Measurements from ENCODE around the gene TRIM41. TPM values are rescaled to one million over a fixed set of nuclear protein-coding genes. Genes with fewer than 3 reads are reported as not detected.
A peak's percentile ranks its signal among the peaks of the same experiment; 100 is the strongest.

The TRIM41 gene
- total and polyA plus RNA-seq, 2 of the 13 experiments (the other 11 are each of a cell fraction or from before 2014, with no cell fraction given), result 10.2 to 16.7 TPM

DNA sequence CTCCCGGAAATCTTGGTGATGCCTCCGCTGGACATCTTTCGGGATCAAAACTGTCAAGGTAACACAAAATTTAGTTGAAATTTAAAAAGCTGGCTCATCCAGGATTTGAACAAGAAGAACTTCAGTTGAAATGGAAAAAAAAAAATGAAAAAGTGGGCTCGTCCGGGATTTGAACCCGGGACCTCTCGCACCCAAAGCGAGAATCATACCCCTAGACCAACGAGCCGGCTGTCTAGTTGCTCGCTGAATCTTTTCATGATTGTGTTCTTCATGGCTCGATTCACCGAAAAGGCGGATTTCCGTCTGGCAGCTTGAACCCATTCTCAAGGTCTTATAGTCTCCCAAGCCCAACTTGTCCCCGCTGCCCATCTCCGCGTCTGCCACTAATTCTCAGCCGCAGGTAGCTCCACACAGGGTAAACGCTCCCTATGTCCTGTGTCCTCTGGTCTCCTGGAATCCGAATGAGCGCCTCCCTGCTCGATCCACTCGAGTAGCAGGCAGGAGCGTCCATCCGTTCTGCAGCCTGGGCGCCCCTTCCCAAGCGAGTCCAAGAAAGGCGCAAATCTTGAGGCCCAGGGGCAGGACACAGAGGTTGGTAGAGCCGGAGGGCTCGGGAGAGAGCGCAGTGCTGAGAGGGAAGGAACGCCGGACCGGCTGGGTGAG is 34.2 kb upstream of the TRIM41 start (continued):
- TF ChIP-seq GTF2F1 (IDR thresholded peaks at IDR 0.05; ENCODE audit: low read length), result 0 out of 2 replicates have a peak, but pooled peaks have one; percentile 1
- TF ChIP-seq, protein P1, sequence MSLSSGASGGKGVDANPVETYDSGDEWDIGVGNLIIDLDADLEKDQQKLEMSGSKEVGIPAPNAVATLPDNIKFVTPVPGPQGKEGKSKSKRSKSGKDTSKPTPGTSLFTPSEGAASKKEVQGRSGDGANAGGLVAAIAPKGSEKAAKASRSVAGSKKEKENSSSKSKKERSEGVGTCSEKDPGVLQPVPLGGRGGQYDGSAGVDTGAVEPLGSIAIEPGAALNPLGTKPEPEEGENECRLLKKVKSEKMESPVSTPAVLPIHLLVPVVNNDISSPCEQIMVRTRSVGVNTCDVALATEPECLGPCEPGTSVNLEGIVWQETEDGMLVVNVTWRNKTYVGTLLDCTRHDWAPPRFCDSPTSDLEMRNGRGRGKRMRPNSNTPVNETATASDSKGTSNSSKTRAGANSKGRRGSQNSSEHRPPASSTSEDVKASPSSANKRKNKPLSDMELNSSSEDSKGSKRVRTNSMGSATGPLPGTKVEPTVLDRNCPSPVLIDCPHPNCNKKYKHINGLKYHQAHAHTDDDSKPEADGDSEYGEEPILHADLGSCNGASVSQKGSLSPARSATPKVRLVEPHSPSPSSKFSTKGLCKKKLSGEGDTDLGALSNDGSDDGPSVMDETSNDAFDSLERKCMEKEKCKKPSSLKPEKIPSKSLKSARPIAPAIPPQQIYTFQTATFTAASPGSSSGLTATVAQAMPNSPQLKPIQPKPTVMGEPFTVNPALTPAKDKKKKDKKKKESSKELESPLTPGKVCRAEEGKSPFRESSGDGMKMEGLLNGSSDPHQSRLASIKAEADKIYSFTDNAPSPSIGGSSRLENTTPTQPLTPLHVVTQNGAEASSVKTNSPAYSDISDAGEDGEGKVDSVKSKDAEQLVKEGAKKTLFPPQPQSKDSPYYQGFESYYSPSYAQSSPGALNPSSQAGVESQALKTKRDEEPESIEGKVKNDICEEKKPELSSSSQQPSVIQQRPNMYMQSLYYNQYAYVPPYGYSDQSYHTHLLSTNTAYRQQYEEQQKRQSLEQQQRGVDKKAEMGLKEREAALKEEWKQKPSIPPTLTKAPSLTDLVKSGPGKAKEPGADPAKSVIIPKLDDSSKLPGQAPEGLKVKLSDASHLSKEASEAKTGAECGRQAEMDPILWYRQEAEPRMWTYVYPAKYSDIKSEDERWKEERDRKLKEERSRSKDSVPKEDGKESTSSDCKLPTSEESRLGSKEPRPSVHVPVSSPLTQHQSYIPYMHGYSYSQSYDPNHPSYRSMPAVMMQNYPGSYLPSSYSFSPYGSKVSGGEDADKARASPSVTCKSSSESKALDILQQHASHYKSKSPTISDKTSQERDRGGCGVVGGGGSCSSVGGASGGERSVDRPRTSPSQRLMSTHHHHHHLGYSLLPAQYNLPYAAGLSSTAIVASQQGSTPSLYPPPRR (CRISPR knock-in tag; IDR thresholded peaks at IDR 0.05; ENCODE audit: borderline replicate concordance), result 0 out of 2 replicates have a peak, but pooled peaks have one; percentile 26
- TF ChIP-seq PHF8 (CRISPR knock-in tag; IDR thresholded peaks at IDR 0.05), result peak; percentile 41
- TF ChIP-seq, protein P2, sequence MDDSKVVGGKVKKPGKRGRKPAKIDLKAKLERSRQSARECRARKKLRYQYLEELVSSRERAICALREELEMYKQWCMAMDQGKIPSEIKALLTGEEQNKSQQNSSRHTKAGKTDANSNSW (CRISPR knock-in tag; IDR thresholded peaks at IDR 0.05; ENCODE audit: borderline replicate concordance), result no peak
- TF ChIP-seq IRX3 (CRISPR knock-in tag; IDR thresholded peaks at IDR 0.05; ENCODE audit: borderline replicate concordance, low read depth), result no peak
- 0 out of 2 replicates have a peak, but pooled peaks have one; percentile 36 for TF ChIP-seq FLYWCH1 (CRISPR knock-in tag; IDR thresholded peaks at IDR 0.05)
- no peak for TF ChIP-seq ZNF234 (CRISPR knock-in tag; conservative IDR thresholded peaks at IDR 0.05)
- TF ChIP-seq, protein P3, sequence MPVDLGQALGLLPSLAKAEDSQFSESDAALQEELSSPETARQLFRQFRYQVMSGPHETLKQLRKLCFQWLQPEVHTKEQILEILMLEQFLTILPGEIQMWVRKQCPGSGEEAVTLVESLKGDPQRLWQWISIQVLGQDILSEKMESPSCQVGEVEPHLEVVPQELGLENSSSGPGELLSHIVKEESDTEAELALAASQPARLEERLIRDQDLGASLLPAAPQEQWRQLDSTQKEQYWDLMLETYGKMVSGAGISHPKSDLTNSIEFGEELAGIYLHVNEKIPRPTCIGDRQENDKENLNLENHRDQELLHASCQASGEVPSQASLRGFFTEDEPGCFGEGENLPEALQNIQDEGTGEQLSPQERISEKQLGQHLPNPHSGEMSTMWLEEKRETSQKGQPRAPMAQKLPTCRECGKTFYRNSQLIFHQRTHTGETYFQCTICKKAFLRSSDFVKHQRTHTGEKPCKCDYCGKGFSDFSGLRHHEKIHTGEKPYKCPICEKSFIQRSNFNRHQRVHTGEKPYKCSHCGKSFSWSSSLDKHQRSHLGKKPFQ (CRISPR knock-in tag; IDR thresholded peaks at IDR 0.05; ENCODE audit: insufficient replicate concordance), result peak; percentile 9
- TF ChIP-seq ZNF34 (CRISPR knock-in tag; IDR thresholded peaks at IDR 0.05; ENCODE audit: borderline replicate concordance), result peak; percentile 67; the same call in 1 of the 2 replicates
- no peak for TF ChIP-seq ZSCAN21 (CRISPR knock-in tag; IDR thresholded peaks at IDR 0.05; ENCODE audit: borderline replicate concordance)
- no peak for TF ChIP-seq LCORL (IDR thresholded peaks at IDR 0.05)
- no peak for TF ChIP-seq LCORL (CRISPR knock-in tag; IDR thresholded peaks at IDR 0.05)
- 0 out of 2 replicates have a peak, but pooled peaks have one; percentile 17 for TF ChIP-seq ZNF615 (CRISPR knock-in tag; IDR thresholded peaks at IDR 0.05; ENCODE audit: borderline replicate concordance)
- TF ChIP-seq RCOR2 (CRISPR knock-in tag; IDR thresholded peaks at IDR 0.05), result no peak
- 0 out of 2 replicates have a peak, but pooled peaks have one; percentile 3 for TF ChIP-seq HCFC1 (IDR thresholded peaks at IDR 0.05; ENCODE audit: low read depth, low read length)
- no peak for TF ChIP-seq ZNF747 (CRISPR knock-in tag; IDR thresholded peaks at IDR 0.05; ENCODE audit: borderline replicate concordance)
- no peak for TF ChIP-seq YY1 (IDR thresholded peaks at IDR 0.05; ENCODE audit: insufficient read depth, insufficient replicate concordance, low read depth, low read length)
- TF ChIP-seq ZNF839 (CRISPR knock-in tag; IDR thresholded peaks at IDR 0.05; ENCODE audit: borderline replicate concordance), result no peak
- TF ChIP-seq, protein P4, sequence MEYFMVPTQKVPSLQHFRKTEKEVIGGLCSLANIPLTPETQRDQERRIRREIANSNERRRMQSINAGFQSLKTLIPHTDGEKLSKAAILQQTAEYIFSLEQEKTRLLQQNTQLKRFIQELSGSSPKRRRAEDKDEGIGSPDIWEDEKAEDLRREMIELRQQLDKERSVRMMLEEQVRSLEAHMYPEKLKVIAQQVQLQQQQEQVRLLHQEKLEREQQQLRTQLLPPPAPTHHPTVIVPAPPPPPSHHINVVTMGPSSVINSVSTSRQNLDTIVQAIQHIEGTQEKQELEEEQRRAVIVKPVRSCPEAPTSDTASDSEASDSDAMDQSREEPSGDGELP (IDR thresholded peaks at IDR 0.05; ENCODE audit: borderline replicate concordance, low read depth), result peak; percentile 11; the same call in 1 of the 2 replicates
- peak; percentile 54; the same call in 1 of the 2 replicates for TF ChIP-seq NCOR1 (IDR thresholded peaks at IDR 0.05; ENCODE audit: borderline replicate concordance, low read length)
- TF ChIP-seq ZNF432 (CRISPR knock-in tag; IDR thresholded peaks at IDR 0.05; ENCODE audit: borderline replicate concordance), result no peak
- no peak for TF ChIP-seq ZNF549 (CRISPR knock-in tag; IDR thresholded peaks at IDR 0.05)
- no peak for TF ChIP-seq HOXA7 (CRISPR knock-in tag; IDR thresholded peaks at IDR 0.05)
